Measurements from ENCODE around the gene APBA2.

Gene APBA2

GRCh38 chr15:29120593-29121368 is 235.0 kb downstream of the APBA2 start:
- no peak for DNase-seq (ENCODE audit: low read depth)

GRCh38 chr15:29121369-29121656 is 235.5 kb downstream of the APBA2 start:
- DNase-seq (ENCODE audit: low read depth), result no peak

GRCh38 chr15:29121907-29122306 is 236.1 kb downstream of the APBA2 start:
- no peak for DNase-seq (ENCODE audit: low read depth)

GRCh38 chr15:29122506-29122905 is 236.7 kb downstream of the APBA2 start:
- DNase-seq (ENCODE audit: low read depth), result no peak

- no peak for DNase-seq (ENCODE audit: low read depth)
Measured at GRCh38 chr15:29123171-29123570, 237.4 kb downstream of the APBA2 start.

GRCh38 chr15:29123991-29124390 is 238.2 kb downstream of the APBA2 start:
- no peak for DNase-seq (ENCODE audit: low read depth)

GRCh38 chr15:29124581-29125381 is 239.0 kb downstream of the APBA2 start:
- DNase-seq (ENCODE audit: low read depth), result no peak

GRCh38 chr15:29125382-29126207 is 239.8 kb downstream of the APBA2 start:
- DNase-seq (ENCODE audit: low read depth), result no peak

- DNase-seq (ENCODE audit: low read depth), result no peak
Measured at GRCh38 chr15:29126208-29126536, 240.4 kb downstream of the APBA2 start.

GRCh38 chr15:29126821-29127461 is 241.2 kb downstream of the APBA2 start:
- no peak for DNase-seq (ENCODE audit: low read depth)

GRCh38 chr15:29127506-29128430 is 242.0 kb downstream of the APBA2 start:
- DNase-seq (ENCODE audit: low read depth), result no peak

- DNase-seq (ENCODE audit: low read depth), result no peak
Measured at GRCh38 chr15:29128671-29129070, 242.9 kb downstream of the APBA2 start.

- no peak for DNase-seq (ENCODE audit: low read depth)
Measured at GRCh38 chr15:29129221-29129620, 243.4 kb downstream of the APBA2 start.

GRCh38 chr15:29129926-29130325 is 244.2 kb downstream of the APBA2 start:
- DNase-seq (ENCODE audit: low read depth), result no peak

- DNase-seq (ENCODE audit: low read depth), result no peak
Measured at GRCh38 chr15:29130476-29130875, 244.7 kb downstream of the APBA2 start.

- no peak for DNase-seq (ENCODE audit: low read depth)
Measured at GRCh38 chr15:29130951-29131839, 245.4 kb downstream of the APBA2 start.

- no peak for DNase-seq (ENCODE audit: low read depth)
Measured at GRCh38 chr15:29131840-29132420, 246.2 kb downstream of the APBA2 start.

GRCh38 chr15:29132735-29133181 is 247.0 kb downstream of the APBA2 start:
- DNase-seq (ENCODE audit: low read depth), result no peak

- DNase-seq (ENCODE audit: low read depth), result no peak
Measured at GRCh38 chr15:29133321-29133720, 247.5 kb downstream of the APBA2 start.

- DNase-seq (ENCODE audit: low read depth), result no peak
Measured at GRCh38 chr15:29133791-29134190, 248.0 kb downstream of the APBA2 start.
